Hepatocyte (in vitro differentiated cells): ENCODE data around the gene CDK3.

Source experiments
- EZH2 ChIP-seq: fragments of 200-600 bp; sonication (generic); IDR thresholded peaks from 2 replicates; pipeline ENCODE4 v1.6.1; 2016; ENCODE audit warnings: antibody characterized with exemption, mild to moderate bottlenecking, borderline replicate concordance
- EZH2phosphoT487 ChIP-seq: fragments of 200-600 bp; sonication (generic); IDR thresholded peaks from one replicate; pipeline ENCODE4 v1.6.1; 2018; ENCODE audit warnings: antibody characterized with exemption, mild to moderate bottlenecking, low read depth, moderate library complexity; ENCODE audit not compliant: unreplicated experiment, severe bottlenecking
- TF ChIP-seq, protein P1 (sequence below): fragments of 200-600 bp; sonication (generic); IDR thresholded peaks from 2 replicates; pipeline ENCODE4 v1.5.1; 2016; ENCODE audit warnings: antibody characterized with exemption, mild to moderate bottlenecking; ENCODE audit not compliant: poor library complexity

DNA sequence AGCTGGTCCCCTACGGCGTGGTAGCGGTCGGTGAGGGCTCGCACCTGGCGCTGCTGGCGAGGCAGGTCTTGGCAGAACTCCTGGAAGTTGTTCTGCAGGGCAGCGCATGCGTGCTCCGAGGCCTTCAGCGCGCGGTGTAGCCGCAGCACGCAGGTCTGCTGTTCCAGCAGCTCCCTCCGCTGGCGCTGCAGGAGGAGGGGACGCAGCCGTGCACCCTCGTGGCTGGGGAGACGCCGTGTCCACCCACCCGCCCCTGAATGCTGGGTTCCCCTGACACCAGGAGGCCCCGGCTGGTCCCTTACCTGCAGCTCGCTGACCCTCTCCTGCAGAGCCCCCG lies 14.2 kb downstream of the CDK3 start:
- TF ChIP-seq EZH2phosphoT487 (no peak), EZH2 (no peak)
- TF ChIP-seq, protein P1, sequence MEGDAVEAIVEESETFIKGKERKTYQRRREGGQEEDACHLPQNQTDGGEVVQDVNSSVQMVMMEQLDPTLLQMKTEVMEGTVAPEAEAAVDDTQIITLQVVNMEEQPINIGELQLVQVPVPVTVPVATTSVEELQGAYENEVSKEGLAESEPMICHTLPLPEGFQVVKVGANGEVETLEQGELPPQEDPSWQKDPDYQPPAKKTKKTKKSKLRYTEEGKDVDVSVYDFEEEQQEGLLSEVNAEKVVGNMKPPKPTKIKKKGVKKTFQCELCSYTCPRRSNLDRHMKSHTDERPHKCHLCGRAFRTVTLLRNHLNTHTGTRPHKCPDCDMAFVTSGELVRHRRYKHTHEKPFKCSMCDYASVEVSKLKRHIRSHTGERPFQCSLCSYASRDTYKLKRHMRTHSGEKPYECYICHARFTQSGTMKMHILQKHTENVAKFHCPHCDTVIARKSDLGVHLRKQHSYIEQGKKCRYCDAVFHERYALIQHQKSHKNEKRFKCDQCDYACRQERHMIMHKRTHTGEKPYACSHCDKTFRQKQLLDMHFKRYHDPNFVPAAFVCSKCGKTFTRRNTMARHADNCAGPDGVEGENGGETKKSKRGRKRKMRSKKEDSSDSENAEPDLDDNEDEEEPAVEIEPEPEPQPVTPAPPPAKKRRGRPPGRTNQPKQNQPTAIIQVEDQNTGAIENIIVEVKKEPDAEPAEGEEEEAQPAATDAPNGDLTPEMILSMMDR = no peak
